GM20431 (cell line): ENCODE results near the gene KRTAP10-3.
"Not testable (repeated sequence)": the region's sequence is repeated elsewhere in the genome, so short reads cannot be mapped to it uniquely, and the experiment has no call there.

Source experiments
- in situ Hi-C: fragments of 300-500 bp; cut with MseI, MboI; formaldehyde crosslinking; loops from one replicate; pipeline ENCODE4 v1.15.0; 2020; ENCODE audit warnings: low sequenced_read_pairs; ENCODE audit not compliant: unreplicated experiment

Gene KRTAP10-3

DNA sequence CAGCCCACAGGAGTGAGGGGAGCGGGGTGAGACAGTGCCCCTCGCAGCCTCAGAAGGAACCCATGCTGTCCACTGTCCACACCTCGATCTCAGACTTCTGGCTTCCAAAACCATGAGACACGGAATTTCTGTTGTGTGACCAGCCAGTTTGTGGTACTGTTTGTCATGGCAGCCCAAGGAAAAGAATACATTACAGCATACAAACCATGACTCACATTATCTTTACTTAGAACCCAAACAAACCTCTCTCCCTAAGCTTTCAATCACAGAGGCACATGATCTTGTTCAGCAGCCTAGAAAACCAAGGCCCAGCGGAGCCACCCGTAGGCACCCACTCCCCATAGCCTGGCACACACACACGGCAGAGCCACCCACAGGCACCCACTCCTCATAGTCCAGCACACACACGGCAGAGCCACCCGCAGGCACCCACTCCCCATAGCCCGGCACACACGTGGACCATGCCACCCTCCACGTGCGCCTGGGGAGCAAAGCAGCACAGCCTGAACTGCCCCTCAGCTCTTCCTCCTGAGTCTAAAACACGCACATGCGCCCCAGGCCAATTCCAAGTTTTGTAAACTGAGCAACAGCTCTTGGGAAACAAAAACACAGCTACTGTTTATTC lies 14.5 kb upstream of the KRTAP10-3 start:
- in situ Hi-C loops = no loop called here

DNA sequence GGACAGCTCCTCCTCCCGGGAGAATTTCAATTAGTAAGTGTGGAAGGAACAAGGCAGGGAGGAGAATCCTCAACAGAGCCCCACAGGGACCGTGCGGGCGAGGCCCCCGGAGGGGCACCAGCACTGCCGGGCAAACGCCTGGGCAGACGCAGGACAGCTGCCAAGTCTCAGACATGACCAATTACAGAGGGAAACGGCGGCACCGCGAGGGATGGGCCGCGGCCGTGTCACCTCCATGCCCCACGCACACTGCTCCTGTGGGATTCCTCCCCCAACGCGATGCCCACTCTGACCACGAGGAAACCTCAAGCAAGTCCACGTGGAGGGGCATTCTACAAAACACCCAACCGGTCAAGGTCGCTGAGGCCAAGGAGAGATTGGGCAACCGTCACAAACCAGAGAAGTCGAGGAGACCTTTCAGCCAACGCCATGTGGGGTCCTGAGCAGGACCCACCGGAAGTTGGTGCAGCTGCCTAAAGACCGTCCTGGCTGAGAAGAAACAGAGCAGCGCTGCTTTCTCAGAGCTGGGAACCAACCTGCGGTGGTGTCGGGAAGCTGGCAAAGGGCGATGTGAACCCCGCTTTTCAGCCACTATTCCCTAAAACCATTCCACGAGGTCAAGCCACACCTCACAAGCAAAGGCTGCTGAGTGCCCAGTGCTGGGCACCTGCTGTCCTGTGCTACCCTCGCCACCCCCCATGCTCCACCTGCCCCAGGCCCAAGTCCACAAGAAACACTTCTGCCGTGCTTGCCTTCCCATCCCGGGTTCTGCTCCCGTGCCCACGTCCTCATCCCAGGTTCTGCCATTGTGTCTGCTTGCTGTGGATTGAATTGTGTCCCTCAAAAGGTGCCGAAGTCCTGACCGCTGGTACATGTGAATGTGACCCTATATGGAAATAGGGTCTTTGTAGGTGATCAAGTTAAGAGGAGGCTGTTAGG lies 13.5 kb upstream of the KRTAP10-3 start:
- in situ Hi-C loops = no loop called here

DNA sequence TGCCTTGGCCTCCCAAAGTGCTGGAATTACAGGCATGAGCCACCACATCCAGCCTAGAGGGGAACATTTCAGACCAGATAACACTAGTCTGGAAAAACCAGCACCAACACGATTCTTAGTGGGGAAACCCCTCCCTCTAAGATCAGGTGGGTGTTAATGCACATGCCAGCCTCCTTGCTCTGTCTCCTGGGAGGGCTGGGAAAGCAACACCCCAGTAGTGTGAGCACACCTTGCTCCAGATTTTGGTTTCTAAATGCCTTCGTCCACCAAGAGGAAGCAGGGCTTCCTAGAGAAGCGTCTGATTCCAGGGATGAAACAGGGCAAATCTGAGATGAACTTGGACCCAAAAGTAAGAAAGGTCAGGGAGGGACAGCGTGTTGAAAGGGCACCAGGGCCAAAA lies 12.7 kb upstream of the KRTAP10-3 start:
- in situ Hi-C loops = no loop called here

DNA sequence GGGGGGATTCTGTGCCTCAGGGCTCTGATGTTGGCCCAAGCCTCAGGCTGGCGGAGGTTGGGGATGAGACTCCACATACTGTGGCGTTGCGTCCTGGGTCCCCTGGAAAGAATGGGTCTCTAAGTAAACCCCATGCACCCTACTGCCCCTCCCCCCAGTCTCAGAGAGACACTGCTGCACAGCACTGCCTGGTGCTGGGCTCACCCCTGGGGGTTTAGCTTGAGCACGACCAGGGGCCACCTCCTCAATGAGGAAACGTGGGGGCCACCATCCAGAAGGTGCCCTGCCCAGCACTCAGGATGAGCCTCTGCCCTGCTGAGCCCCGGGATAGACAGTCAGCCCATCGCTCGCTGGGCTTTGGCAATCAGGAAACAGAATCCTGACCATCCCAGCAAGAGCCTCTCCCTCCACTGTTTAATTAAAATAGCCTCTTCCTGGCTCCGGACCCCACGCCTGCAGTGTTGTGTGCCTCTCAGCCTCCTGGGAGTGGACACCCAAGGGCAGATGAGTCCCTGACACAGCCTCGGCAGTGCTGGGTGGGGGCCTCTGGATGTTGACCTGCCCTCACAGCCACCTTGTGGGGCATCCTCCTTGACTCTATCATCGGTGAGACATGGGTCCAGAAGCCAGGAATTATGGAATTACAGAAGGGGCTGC lies 11.4 kb upstream of the KRTAP10-3 start:
- in situ Hi-C loops = no loop called here

DNA sequence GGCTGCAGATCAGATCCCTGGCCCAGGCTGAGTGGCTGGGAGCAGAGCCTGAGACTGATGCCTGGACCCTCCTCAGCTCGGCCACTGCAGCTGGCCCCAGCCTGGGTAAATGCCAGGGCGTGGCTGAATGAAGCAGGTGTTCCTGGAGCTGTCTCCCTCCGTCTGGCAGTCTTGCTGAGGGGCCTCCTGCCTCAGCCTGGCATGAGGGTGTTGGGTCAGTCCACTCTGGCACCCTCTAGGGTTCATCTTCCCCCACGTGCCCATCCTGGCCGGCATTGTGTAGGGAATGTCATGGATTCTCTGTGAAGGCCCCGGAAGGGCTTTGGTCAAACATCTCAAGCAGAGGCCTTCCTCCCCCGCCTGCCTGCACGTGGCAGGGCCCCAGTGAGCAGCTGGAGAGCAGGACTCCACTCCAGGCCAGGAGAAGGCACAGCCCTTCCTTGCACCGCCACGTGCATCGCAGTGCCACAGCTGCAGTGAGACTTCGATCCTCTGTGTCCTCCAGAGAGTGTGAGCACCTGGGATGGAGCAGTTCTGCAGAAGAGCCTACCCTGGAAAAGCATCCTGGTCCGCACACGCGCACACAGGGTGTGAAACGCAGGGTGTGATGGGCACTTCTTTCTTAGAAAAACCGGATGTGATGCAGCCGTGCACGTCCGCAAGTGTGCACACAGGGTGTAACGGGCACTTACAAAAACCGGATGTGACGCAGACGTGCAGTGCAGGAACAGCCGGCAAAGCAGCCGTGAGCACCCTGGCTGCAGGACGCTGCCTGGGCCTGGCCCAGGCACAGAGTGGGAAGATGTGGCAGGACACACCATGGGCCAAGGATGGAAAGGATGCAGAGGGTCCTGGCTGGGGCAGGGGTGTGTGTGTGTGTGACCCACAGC lies 10.3 kb upstream of the KRTAP10-3 start:
- in situ Hi-C loops = no loop called here

DNA sequence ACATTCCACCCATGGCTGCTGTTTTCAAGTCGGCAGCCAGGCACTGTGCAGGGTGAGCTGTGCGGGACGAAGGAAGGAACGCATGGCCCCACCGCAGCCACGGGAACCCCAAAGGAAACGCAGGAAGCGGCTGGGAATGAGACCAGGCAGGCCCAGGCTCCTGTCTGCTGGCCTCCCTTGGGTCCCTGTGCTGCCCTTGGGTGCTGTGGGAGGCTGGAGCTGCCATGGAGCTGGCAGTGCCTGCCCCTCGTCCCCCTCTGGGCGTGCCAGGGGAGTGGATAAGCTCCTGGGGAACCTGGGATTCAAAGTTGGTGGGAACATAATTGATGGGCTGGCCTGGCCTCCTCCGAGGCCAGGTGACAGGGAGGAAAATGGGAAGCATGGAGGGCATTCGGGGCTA lies 9.7 kb upstream of the KRTAP10-3 start:
- in situ Hi-C loops = no loop called here

DNA sequence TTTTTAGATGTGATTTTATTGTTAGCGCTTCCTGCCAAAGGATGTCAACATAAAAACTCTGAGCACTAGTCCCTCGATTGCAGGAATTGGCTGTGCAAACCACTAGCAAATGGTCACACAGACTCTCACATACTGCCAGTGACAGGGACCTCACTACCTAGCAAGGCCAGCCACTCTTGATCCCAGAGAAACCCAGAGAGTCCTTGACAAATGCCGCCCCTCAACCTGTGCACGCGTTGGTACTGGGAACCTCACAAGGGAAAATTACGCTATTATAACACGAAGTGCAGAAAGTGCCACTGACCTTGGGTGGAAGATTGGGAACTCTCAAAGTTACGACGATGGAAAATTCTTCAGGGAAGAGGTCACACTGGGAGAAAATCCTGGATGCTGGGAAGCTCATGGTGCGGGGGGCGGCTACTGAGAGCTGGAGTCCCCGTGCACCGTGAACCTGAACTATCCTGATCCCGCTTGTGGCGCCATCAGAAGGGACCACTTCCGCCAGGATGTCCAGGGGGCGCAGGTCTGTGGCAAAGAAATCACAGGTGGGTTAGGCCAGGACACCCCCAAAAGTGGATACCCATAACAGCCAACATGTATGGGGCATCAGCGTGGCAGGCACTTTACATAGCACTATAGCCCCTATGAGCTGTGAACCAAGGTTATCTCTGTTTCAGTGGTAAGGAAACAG lies 9.0 kb upstream of the KRTAP10-3 start:
- in situ Hi-C loops = no loop called here

DNA sequence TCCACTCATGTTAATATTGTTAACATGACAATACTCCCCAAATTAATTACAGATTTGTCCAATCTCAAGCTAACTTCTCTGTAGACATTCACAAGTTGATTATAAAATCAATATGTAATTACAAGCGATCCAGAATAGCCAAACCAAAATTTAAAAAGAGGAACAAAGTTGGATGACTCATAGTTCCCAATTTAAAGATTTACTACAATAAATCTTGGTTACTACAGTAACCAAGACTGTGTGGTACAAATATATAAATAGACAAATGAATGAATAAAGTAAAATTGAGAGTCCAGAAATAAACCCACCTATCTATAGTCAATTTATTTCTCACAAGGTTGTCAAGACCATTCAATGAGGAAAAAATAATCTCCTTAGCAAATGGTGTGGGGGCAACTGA lies 7.8 kb upstream of the KRTAP10-3 start:
- in situ Hi-C loops = no loop called here

DNA sequence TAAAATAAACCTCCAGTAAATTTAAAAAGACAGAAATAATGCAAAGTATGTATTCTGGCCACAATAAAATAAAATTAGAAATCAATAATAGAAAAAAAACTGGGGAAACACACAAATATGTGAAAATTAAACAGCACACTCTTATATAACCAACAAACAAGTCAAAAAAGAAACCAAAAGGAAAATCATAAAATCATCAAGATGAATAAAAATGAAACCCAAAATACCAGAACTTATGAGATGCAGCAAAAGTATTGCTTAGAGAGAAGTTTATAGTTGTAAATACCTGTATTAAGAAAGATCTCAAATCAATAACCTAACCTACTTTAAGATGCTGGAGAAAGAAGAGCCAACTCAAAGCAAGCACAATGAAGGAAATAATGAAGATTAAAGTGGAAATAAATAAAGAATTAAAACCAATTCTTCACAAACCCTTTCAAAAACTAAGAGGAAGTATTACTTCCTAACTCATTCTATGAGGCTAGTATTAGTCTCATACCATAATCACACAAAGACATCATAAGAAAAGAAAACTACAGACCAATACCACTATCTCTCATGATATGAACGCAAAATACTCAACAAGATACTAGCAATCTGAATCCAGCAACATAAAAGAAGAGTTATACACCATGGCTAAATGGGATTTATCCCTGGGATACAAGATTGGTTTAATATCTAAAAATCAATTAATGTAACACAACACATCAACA lies 6.4 kb upstream of the KRTAP10-3 start:
- in situ Hi-C loops = no loop called here

DNA sequence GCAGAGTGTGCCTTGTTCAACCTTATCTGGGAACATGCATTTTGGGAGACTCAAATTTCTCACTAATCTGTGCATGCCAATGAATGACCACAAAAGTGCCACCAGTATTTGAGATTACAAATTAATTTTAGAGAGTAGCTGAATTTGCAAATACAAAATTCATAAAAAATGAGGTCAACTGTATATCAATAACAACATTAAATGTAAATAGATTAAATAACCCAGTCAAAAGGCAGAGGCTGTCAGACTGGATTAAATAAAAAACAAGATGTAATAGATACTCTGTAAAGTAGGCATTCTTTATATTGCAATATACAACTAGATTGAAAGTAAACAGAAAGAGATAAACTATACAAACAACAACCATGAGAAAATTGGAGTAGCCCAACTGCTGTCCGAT lies 5.5 kb upstream of the KRTAP10-3 start:
- in situ Hi-C loops = no loop called here

DNA sequence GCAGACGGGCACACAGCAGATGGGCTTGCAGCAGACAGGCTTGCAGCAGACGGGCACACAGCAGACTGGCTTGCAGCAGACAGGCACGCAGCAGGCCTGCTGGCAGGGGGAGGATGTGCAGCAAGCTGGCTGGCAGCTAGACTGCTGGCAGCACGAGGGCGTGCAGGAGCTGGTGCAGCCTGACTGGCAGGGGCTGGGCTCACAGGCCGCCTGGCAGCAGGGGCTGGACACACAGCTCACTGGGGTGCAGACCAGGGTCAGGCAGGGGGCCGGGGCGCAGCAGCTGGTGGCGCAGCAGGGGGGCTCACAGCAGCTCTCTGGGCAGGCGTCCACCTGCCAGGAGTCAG lies 293 bp downstream of the KRTAP10-3 start:
- in situ Hi-C loops = not testable (repeated sequence)

DNA sequence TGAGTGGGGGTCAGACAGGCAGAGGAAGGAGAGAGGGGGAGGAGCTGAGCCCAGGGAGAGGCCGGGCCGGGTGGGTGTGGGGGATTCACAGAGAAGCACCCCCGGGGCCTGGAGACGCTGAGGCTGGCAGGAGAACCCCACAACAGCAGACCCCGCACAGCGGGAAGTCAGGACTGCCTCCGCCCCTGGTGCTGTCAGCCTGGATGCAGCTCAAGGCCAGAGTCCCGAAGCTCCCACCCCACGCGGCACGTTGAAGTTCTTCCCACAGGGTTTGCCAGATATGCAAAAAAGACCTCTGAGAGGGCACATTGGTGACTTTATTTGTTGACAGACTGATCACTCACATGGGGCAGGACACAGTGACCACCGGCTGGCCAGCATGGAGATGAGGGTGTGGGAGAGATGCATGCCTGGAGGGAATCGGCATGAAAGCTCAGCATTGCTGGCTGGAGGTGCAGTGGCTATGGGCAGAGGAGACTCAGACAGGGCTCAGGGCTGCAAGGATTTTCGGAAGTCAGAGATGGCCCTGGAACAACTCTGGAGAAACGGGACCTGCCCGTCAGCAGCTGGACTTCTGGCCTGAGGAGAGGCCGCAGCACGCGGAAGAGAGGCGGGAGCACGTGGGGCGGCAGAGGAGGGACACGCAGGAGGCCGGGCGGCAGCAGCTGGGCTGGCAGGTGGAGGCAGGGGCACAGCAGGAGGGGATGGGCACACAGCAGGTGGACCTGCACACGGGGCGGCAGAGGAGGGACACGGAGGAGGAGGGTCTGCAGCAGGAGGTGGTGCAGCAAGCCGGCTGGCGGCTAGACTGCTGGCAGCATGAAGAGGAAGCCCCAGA lies 885 bp downstream of the KRTAP10-3 start:
- in situ Hi-C loops = no loop called here

DNA sequence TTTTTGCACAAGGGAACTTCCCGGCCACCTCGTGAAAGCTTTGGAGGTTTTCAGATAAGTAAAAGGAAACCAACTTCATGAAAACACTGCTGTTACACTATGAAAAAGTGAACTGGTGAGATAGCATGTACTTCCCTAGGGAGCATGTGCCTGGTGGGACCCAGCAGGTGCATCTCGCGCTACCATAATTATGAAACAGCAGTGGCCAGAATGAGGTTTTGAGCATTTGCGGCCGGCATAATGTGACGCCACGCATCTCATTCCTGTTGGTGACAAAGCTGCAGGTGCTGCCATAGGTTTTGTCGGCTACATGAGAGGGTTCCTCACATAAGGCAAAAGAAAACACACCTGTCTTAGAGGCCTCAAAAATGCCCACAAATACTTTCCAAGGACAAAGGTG lies 1.7 kb downstream of the KRTAP10-3 start:
- in situ Hi-C loops = no loop called here

DNA sequence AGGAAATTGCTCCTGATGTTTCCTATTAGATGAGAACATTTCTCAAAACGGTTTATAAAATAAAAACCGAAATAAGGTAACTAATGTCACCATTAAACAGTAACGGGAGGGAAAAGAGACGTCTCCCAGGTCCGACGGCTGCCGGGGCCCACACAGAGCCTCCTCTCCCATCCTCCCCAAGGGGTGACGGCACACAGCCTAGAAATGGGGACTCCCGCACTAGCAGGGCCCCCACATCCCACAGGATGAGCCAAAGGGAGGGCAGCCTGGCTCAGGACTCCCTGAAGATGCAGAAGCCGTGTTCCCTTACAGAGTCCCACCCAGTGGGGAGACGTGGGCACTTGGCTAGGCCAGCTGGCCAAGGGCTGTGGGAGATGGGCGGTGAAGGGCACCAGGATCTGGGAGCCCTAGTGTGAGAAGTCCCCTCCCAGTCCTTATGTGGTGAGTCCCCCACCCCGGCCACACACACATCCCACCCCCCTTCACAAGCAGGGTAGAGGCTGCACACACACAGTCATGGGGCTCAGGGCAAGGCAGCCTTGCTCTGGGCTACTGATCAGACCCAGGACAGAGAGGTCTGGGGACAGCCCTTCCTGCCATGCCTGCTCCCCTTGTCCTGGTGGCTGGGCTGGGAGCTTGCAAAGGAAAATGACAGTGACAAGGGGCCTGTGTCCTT lies 3.3 kb downstream of the KRTAP10-3 start:
- in situ Hi-C loops = no loop called here

DNA sequence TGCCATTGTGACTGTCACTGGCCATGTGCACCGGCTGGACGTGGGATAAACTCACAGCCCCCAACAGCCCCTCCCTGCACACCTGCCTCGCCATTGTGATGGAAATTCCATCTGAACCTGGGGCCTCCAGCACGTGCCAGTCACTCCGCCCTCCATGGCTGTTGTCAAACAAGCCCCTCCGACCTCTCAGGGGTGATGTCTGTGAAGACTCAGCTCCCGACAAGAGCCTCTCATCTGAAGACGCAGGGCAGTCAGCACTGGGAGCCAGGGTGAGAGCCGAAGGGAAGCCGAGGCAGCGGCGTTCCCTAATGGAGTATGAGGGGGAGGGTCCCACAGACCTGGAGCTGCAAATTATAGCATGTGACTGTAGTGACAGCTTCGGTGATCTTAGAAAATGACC lies 5.9 kb downstream of the KRTAP10-3 start:
- in situ Hi-C loops = no loop called here

DNA sequence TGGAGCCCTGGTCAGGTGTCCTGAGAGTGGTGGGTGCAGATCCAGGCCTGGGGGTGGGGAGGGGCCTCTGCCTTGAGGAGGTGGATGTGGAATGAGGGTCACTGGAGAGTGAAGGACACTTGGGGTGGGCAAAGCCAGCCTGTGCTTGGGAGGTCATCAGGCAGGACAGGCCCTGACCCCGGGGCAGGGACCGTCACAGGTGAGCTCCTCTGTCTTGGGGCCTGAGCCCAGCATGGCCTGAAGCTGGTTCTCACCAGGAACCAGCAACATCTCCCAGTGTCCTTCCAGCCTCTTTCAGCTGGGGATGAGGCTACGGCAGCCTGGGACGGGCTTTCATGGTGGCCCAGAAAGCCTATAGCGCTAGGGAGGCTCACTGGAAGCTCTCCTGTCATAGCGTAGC lies 6.5 kb downstream of the KRTAP10-3 start:
- in situ Hi-C loops = no loop called here

DNA sequence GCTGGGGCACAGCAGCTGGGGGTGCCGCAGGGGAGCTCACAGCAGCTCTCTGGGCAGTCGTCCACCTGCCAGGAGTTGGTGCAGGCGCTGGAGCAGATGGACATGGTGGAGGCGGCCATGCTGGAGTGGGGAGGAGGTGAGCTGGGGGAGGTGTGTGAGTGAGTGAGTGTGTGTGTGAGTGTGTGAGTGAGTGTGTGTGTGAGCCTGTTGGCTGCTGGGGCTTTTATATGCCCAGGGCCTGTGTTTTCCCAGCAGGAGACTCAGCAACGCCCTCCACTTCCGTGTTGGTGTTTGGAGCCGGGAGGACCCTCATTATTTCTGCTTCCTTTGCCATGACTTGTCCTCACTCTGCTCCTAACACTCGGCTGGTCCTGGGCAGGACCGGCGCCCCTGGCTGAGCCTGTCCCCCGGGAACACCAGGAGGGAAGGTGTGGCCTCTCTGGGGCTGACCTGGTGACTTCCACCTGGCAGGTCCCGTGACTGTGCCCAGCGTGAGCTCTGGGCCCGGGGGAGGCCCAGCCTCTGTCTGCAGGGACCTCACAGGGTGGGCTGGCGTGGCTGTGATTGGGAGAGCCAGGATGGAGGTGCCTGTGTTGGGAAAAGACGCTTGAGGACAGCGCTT lies 7.1 kb downstream of the KRTAP10-3 start, which contains the start of gene KRTAP10-2:
KRTAP10-2 (minus strand) TSS at position 166 of the 622 bp plus-strand sequence; CDS start at position 119, 47 bp downstream.
- in situ Hi-C loops = no loop called here
